Kidney capillary endothelial cell (primary cell): ENCODE measurements around the gene SOX5.

ENCODE experiments used
- DNase-seq: peaks from one replicate; pipeline ENCODE4 v3.0.0-alpha.2; 2018; ENCODE audit warnings: low spot score

SOX5 gene

DNA sequence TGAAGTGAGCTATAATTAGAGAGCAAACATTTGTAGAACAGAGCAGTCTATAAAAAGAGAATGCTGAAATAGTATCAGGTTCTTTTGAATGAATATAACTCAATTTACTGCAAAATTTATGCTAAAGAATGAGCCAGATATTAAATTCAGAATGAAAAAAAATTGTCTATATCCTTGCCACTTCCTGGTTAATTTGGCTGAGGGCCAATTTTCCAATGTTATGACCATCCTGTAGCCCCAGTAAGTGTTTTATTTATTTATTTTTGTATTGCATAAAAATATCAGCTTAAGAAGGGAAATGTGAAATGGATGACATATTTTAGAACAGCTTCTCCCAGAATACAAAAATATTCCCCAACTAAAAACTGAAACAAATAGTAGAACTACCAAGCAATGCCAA is 263.4 kb downstream of the SOX5 start:
- no peak for DNase-seq

DNA sequence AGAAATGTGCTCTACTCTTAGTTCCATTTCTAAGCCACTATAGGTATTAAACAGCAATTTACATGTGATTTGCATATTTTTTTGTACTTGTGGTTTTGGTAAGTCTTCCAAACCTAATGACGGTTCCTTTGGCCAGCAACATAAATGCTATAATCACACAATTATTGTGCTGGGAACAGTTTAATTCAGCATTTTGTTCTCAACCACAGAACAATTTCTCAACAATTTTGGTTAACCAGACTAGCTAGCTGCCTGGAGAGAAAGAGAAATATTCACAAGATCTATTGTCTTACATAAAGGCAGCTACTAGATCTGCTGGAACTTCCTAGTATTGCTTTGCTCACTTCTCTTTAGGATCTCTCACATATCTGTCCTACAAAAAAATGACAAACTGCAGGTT is 265.3 kb downstream of the SOX5 start:
- DNase-seq, result no peak

DNA sequence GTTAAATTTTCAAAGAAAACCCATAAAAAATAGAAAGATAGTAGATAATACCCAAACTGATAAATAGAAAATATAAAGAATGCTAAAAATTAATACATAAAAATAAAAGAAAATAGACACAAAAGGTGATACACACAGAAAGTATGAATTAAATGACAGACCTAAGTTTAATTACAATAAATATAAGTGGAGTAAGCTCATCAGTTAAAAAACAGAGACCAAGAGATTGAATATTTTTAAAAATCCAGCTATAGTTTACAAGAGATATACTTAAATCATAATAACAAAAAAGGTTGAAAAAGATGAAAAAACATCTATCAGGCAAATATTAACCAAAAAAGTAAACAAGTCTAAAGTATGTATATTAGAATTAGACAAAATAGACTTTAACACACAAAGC is 268.2 kb downstream of the SOX5 start:
- no peak for DNase-seq

DNA sequence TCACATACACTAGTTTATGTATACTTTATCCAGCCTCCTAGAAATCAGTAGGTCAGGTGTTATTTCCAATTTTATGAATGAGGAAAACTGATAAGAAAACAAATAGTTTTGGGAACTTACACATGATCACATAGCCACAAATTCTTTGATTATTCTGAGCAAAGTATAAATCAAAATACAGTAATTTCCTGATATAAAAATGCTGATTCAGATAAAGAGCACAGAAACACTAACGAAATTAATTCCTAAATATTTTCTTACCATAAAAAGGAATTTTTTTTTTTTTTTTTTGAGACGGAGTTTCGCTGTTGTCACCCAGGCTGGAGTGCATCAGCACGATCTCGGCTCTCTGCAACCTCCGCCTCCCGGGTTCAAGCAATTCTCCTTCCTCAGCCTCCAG is 275.4 kb downstream of the SOX5 start:
- no peak for DNase-seq

DNA sequence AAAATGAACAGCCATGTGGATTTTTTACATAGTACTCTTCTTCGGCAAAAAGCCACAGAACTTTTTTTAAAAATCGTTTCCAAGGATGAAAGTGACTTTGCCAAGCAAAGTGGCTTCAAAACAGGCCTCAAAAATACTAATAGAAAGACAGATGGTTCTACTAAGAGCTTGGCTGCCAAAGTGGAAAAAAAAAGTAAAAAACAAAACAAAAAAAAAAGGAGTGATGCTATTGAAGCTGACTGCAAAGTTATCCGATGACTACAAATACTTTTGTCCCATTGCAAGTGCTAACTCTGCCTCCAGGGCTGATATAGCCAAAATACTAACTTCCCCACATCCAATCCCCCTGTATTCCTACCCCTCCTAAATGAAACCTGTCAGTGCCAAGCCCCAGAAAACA is 277.6 kb downstream of the SOX5 start:
- DNase-seq, result no peak

DNA sequence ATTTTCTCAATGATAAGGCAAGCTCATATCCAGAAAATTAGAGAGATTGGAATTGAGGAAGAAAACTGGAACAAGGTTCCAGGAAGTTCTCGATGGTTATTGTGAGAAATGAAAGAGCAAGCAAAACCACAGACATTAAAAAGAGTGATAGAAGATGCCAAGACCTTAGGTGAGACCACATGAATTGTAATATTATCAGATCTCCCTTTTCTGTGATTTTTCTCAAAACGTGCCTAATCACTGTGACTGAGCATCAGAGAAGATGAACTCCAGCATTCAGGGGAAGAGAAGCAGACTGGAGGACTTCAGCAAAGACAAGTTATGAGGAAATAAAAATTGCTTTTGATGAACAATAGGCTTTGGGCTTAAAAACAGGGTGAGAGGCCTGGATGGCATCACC is 278.8 kb downstream of the SOX5 start:
- DNase-seq, result no peak

DNA sequence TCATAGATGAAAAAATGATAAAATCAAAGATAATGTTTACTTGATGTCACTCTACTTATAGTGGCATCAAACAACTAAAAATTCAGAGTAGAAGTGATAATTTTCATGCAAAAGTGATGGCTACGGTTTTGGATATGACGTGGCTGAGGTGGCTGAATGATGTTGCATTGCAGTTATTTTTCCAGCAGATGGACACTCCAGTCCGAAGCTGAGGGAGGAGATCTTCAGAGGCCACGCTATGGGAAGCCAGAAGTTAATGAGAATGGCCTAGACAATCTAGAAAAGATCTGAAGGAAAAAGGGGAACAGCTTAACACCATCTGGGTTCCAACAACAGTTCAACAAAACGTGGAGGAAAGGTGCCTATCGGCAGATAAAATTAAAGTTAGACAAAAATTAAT is 279.8 kb downstream of the SOX5 start:
- DNase-seq, result no peak

DNA sequence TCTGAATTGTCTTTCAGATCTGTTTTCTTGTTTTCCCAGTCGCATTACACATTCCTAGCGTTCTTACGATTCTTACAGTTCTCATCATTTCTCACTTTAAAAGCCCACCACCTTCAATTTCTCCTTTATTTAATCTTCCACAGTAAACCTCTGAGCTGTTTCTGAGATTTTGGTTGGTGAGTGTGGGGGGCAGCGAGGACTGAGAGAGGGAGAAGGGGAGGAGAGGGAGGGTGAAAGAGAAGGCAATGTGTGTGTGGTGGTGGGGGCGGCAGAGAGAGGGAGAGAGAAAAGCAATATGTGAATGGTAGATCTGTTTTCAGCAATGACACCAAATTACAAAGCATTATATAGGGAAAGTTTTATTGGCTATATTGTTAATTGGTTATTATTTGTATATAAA is 282.6 kb downstream of the SOX5 start:
- DNase-seq, result no peak

DNA sequence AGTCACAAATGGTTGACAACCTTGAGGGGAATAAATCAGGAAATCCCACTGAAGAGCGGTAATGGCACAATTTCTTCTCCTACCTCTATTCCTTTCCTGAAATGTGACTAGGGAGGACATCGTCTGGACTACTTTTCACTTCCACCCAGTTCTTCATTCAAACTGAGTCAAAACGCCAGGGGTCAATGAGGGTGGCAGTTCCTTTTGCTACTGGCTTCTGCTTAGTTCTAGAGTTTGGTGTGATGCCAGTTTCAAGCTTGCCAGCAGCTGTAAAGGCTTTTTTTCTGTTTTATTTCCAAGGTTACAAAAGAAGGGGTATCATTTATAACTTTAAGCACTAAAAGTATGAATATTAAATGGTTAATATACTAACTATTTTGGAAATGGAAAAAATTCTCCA is 286.5 kb downstream of the SOX5 start:
- DNase-seq, result no peak

DNA sequence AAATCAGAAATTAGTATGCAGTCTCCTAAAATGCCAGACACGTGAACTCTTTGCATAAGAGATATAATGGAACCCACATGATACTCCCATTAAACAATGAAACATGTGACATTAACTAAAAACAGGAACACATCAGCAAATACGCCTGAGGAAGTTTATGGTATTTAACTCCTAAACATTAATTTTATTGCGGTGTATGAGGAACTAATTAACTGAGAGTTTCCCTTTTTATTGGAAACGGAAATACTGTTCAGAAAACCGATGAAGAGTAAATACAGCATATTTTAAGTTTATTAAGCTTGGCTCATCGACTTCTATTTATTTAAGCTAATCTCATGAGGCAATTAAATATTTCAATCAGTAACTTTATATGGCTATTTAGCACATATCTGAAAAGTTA is 290.3 kb downstream of the SOX5 start:
- no peak for DNase-seq

DNA sequence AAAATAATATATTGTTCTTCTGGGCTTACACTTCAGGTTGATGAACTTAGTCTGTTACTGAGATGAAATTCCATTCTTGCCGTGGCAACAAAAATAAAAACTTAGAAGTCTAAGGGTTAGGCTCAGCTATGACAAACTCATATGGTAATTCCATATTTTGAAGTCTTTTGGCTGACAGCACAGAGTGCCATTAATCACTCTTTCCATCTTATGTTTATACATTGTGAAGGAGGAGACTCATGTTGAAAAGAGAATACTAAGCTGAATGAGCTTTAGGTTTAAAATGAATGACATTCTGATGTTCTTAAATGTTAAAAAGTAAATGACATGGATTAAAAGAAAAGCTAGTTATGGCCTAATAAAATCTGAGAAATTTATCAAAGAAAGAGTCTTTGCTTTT is 291.9 kb downstream of the SOX5 start:
- no peak for DNase-seq

DNA sequence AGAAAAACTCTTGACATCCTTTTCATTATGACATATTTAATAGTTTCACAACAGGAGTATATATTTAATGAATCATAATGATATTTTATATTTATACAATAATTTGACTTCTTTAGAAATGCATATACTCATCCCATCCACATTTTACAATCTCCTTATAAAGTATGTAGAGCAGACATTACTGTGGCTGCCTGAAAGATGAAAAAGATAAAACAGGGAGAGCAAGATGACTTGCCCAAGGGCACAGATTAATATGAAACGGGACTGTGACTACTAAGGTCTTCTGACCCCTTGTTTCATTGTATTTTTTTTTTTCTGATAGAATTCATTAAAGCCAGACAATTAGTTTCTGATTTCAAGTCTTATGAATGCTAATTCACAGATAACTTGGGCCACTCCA is 293.6 kb downstream of the SOX5 start:
- DNase-seq, result no peak

DNA sequence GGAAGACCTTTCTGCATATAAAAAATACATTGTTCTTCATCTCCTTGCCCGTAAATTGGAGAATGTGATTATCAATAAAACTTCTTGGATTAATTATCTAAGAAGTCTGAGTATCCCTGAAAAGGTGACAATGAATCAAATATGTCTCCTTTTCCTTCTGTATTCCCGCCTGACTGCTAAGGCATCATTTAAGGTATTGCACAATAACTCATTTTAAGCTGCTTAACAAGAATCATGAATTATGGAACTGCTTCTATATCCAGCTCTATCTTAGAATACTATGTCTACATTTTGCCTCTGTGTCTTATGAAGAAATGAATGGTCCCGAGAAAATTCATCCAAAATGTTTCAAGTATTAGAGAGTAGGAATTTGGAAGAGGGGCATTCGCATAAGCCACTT is 294.4 kb downstream of the SOX5 start:
- DNase-seq, result no peak

DNA sequence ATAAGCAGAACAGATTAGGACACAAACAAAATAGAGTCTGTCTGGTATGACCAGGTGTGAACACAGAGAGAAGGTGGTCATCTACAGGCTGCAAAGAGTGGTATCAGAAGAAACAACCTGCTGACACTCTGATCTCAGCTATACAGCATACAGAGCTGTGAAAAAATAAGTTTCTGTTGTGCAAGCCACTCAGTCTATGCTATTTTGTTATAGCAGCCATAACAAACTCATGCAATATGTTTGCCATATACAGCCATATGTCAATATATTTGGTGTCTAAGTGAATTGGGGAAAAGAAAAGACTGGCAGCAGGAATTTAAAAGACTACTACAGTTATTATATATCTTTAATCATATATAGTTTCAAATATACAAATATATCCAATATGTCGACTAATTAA is 300.9 kb downstream of the SOX5 start:
- no peak for DNase-seq

DNA sequence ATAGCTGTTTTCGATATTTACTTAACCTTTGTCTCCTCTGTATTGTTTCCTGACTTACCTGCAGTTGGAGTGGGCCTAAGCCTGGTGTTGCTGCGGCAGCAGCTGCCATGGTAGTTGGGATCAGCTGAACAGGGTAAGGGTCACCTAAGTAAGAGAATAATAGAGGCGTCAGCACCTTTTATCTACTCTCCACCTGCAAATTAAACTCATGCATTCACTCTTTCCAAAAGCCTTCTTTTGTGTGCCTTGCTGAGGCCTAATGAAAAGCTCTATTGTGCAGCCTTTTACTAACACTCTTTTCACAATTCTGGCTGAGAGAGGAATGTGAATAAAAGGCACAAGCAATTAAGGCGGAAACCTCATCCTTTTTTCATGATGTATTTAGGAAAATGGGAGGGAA is 308.7 kb downstream of the SOX5 start:
- no peak for DNase-seq

DNA sequence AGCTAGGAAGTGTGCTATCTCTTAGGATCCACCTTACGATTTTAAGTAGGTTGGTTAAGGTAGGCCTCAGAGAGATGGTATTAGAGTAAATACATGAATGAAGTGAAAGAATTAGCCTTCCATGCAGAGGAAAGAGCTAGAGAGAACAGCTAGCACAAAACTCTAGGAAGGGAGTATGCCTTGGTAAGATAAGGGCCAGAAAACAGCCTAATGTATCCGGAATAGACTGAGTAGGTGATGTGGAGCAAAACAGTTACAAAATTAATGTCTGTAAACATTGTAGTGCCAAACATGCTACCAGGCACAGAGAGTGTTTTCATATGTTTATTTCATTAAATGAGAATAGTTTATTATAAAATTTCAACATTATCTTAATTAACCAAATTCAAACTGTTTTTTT is 315.1 kb downstream of the SOX5 start:
- no peak for DNase-seq

DNA sequence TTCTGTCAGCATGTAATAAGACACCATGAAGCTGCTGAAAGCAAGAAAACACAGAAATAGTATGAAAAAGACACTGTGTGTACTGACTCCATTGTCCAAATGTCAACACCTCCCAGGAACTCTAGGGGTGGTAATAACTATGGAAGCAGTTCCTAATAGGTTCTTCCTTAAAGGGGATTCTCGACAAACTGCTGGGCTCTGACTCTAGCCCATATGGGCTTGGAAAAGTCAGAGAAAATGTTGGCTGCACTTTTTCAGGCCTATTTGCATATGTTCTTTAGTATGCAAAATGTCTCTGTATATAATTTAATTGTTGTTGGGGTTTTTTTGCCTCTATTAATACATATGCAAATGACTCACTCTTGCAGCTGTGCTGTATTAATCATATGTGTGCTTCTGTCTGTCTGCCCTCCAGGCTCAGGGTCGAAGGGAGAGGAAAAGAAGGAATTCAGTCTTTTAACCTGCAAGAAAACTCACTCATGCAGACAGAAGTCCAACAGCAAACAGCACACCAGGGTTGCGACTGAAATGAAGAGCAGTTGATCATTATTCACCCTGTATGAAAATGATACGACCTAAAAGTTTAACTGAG is 317.6 kb downstream of the SOX5 start:
- no peak for DNase-seq

DNA sequence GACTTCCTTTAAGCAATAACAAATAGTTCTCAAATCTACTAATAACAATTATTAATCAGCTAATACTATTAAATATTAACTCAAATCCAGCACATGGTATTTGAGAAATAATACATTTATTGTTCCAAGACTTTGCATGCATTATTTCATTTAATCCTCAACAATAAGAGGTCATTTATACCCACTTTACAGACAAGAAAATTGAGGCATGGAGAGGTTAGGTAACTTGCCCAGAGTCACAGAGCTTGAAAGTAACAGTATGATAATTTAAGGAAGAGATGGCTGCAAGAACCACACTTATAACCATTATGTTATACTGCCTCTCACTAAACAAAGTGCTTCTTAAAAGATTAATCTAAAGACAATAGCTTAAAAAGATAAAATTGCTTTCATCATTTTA is 318.9 kb downstream of the SOX5 start:
- no peak for DNase-seq

DNA sequence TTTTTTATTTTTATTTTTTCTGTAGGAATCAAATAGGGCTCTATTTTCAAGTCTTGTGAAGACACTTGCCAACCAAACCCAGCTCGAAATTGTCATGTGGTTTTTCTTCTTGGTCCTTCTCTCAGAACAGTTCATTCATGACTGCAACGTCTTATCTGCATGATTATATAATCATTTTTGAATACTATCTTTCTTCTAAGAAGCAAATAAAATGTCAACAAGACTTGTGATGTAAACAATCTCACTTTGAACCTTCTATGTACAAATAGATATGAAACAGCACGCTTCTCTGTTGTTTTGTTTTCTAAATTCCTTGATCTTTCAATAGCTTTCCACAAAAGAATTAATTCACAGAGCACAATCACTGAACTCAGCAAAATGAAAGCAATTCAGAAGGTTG is 320.7 kb downstream of the SOX5 start:
- DNase-seq, result no peak

DNA sequence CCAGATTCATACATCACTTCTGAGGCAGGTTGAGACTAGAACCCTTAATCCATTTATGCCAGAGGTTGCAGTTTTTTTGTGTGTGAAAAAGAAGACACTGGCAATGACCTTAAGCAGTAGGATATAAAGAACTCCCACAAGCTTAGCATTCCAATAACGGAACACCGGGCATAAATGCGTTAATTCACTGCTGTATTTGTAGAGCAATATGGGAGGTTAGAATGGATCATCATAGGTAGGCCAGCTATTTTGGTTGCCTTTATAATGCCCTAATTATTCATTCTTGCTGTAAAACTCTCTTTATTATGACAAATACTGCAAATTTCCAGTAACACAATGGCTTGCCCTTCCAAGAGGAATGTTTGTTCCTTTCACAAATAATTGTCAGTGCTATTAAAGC is 322.7 kb downstream of the SOX5 start:
- no peak for DNase-seq

DNA sequence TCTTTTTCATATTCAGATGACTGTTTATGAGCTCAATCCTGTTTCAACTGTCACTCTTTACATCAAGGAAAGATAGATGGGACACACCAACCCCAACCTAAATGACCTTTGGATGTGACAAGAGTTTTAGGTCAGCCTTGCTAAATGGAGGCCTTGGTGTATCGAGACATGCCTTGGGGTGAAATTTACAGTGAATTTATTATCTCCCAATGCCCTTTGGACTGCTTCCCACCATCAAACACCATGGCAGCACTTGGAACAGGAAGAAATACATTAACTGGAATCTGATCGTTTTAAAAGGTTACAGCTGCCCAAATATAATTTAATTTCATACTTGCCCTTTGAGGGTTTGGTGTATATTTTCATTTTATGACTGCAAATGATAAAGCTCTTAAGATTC is 327.6 kb downstream of the SOX5 start:
- DNase-seq, result no peak

DNA sequence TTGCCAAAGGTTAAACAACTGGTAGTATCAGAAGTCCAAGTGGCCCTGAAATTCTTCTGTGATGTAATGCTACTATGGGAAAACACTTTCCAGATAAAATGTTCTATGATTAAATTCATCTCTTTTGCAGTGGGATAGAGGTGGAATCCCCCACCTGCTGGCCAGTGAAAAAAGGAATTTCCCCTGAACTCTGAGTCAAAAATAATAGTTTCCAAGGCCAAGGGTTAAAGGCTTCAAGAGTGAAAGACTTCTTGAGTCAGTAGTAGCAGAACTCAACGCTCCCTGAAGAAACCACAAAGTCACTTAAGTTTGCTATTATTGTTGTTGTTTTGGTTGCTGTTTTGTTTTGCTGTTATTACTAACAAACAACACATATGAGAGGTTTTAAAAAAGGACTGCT is 330.8 kb downstream of the SOX5 start:
- DNase-seq, result no peak

DNA sequence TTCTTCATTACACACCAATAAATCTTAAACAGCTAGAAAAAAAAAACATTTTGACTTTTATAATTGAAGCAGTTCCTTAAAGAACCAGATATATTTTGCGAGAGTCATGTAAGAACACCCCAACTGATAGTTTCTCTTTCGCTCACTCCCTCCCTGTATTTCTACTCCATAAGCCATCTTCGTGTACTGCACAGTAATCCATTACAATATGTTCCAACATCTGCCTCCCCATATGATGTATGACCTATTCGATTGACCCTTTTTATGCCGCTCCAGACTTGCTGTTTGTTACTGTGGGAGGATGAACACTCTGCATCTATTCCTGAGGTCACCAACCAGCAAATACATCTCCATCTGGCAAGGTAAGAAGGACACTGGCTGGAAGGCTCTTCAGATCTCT is 331.7 kb downstream of the SOX5 start:
- no peak for DNase-seq

DNA sequence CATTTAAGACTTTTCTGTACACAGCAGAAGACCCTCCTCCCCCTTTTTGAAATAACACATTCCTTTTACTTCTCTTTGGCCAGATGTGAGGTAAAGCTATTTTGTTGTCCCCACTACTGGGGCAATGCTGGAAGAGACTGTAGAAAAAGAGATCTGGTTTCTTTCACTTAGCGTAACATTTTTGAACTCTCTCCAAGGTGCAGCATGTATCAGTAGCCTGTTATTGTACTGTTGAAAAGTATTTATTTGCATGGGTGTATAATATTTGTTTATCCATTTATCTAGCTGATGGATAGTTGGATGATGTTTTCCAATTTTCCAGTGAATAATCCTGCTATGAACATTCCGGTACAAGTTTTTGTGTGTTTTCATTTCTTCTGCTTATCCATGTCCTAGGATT is 335.2 kb downstream of the SOX5 start:
- no peak for DNase-seq

DNA sequence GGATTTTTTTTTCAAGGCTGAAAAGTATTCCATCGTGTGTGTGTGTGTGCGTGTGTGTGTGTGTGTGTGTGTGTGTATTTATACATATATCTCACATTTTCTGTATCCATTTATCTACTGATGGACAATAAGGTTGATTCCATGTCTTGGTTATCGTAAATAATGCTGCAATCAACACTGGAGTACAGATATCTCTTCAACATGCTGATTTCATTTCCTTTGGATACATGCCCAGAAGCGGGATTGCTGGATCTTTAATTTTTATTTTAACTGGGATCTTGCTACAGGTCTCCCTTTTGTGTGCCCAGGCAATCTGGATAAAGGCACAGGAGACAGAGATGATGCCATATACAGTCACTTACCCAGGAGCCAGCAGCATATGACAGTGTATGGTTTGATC is 338.1 kb downstream of the SOX5 start:
- DNase-seq, result no peak
